ENCODE measurements around the gene TPCN2.

DNA sequence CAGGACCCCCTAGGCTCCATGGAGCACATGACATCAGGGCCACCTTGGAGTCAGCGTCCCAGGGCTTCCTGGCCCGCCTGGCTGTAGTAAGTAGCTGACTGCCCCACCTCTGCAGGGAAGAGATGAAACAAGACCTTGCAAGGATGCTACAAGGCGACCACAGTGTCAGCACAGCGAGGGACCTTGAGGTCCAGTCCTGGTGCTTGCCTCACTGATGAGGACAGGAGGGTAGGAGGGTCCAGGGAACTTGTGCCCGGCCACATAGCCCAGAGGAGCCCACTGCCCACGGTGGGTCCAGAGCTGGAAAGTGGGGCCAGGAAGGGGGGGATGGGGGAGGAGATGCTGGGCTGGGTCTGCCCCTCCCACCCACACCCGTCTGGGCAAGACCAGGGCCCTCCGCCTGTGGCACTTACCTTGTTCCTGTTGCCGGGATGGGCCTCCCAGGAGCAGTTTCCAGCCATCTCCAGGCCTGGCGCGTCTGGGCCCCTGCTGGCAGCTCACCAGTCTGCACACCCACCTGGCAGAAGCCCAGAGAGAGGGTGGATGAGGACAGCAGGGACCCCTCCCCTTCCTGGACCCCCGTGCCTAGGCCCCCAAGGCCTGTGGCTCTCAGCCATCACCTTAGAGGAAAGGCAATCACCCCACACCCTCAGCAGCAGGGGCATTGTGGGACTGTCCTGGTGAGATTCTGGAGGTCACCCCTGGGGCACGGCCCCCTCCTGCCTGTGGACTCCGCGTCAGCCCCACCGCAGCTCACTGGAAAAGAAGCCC, 39.1 kb upstream of the TPCN2 start:
- TF ChIP-seq, protein P1, sequence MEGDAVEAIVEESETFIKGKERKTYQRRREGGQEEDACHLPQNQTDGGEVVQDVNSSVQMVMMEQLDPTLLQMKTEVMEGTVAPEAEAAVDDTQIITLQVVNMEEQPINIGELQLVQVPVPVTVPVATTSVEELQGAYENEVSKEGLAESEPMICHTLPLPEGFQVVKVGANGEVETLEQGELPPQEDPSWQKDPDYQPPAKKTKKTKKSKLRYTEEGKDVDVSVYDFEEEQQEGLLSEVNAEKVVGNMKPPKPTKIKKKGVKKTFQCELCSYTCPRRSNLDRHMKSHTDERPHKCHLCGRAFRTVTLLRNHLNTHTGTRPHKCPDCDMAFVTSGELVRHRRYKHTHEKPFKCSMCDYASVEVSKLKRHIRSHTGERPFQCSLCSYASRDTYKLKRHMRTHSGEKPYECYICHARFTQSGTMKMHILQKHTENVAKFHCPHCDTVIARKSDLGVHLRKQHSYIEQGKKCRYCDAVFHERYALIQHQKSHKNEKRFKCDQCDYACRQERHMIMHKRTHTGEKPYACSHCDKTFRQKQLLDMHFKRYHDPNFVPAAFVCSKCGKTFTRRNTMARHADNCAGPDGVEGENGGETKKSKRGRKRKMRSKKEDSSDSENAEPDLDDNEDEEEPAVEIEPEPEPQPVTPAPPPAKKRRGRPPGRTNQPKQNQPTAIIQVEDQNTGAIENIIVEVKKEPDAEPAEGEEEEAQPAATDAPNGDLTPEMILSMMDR (IDR thresholded peaks at IDR 0.05) = no peak
- no peak for TF ChIP-seq POLR2A (IDR thresholded peaks at IDR 0.05)
- no peak for TF ChIP-seq EP300 (IDR thresholded peaks at IDR 0.05)
